OCI-LY3 (cell line): ENCODE measurements around the gene FCHSD2.

ENCODE experiments used
- H2AFZ ChIP-seq: fragments of 200-600, 300-600 bp; shearing (Covaris generic); 2 replicates; pipeline ENCODE4 v1.6.0; 2014; ENCODE audit warnings: antibody characterized with exemption, low read depth, low read length
- H3K27ac ChIP-seq: fragments of 200-600, 300-600 bp; sonication (generic); 2 replicates; pipeline ENCODE4 v1.5.1; 2014; ENCODE audit warnings: mild to moderate bottlenecking, low read length, moderate library complexity, mixed read lengths
- H3K27me3 ChIP-seq: fragments of 200-600, 300-600 bp; sonication (generic); 2 replicates; pipeline ENCODE4 v1.6.1; 2014; ENCODE audit warnings: low read depth, low read length, mixed read lengths
- H3K36me3 ChIP-seq: fragments of 200-600, 300-600 bp; sonication (generic); replicated peaks from 2 replicates; pipeline ENCODE3; 2014; ENCODE audit warnings: low read depth, low read length, mixed read lengths
- H3K4me1 ChIP-seq: fragments of 300-600, 200-600 bp; sonication (generic); 2 replicates; pipeline ENCODE4 v1.6.1; 2014; ENCODE audit warnings: low read length, mixed read lengths
- H3K4me2 ChIP-seq: fragments of 200-600, 300-600 bp; sonication (generic); 2 replicates; pipeline ENCODE4 v1.6.1; 2014; ENCODE audit warnings: low read length, mixed read lengths
- H3K4me3 ChIP-seq: fragments of 300-600, 200-600 bp; sonication (generic); 2 replicates; pipeline ENCODE4 v1.5.1; 2014; ENCODE audit warnings: antibody characterized with exemption, mild to moderate bottlenecking, low read length, moderate library complexity
- H3K79me2 ChIP-seq: fragments of 300-600, 200-600 bp; shearing (Covaris generic); 2 replicates; pipeline ENCODE4 v1.6.1; 2014; ENCODE audit warnings: mild to moderate bottlenecking, low read length, mixed read lengths
- H3K9ac ChIP-seq: fragments of 300-600, 200-600 bp; shearing (Covaris generic); 2 replicates; pipeline ENCODE4 v1.6.0; 2014; ENCODE audit warnings: mild to moderate bottlenecking, low read length, moderate library complexity
- H3K9me3 ChIP-seq: fragments of 200-600, 300-600 bp; shearing (Covaris generic); 2 replicates; pipeline ENCODE4 v1.6.1; 2014; ENCODE audit warnings: low read length, mixed read lengths; ENCODE audit not compliant: insufficient read depth
- H4K20me1 ChIP-seq: fragments of 200-600, 300-600 bp; sonication (generic); 2 replicates; pipeline ENCODE4 v1.6.1; 2016; ENCODE audit warnings: low read length, mixed read lengths; ENCODE audit not compliant: insufficient read depth
- EZH2phosphoT487 ChIP-seq: fragments of 200-600 bp; shearing (Covaris generic); IDR thresholded peaks from 2 replicates; pipeline ENCODE4 v1.6.1; 2018; ENCODE audit warnings: antibody characterized with exemption, mixed run types, low read depth
- TF ChIP-seq, protein P1 (sequence below): fragments of 200-600, 300-600 bp; sonication (generic); IDR thresholded peaks from 2 replicates; pipeline ENCODE4 v1.5.1; 2014; ENCODE audit warnings: antibody characterized with exemption, low read length, low read depth

The FCHSD2 gene

DNA sequence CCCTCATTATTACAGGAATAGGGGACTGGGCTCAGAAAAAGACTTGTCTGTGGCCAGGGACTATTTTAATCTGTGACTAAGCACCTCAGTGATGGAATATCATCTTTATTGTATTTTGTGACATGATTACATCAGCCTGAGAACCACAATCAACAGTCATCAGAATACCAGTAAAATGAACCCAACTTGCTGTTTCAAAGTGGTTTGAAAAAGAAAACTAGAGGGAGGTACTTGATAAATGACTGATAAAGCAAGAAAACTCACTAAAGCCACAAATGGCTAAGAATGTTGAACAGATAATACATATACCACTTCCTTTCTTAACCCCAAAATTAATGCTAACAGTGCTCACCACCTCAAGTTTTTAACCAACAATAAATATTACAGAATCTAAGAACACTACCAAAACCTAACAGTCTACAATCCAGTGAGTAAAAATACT is 172.2 kb downstream of the FCHSD2 start:
- H3K4me2 ChIP-seq = no peak overlapping the region

DNA sequence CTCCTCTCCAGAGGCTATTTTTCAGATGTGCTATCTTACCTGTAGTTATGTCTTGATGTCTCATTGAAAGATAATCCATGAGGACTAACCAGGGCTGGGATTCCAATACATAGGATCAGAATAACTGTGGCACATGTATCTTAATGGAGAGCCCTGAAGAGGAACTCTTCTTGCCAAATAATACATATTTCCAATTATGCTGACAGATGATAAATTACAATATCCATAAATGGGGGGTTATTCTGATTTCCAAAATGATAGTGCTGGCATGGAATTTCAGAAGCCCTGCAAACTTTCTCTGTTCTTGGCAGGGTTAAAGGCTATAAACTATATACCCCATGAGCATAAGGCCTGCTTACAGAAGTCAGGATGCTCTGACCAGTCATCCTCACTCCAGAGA is 173.7 kb downstream of the FCHSD2 start:
- Histone ChIP-seq H3K9ac (no peak overlapping the region), H3K27me3 (no peaks in the 10 kb centered on the region), H3K36me3 (peaks cover 61% of the 10 kb centered on the region), H3K4me3 (no peak overlapping the region), H4K20me1 (peaks cover 68% of the 10 kb centered on the region), H3K9me3 (no peaks in the 10 kb centered on the region), H3K27ac (no peak overlapping the region), H3K4me2 (no peak overlapping the region), H3K4me1 (peaks cover 5% of the 10 kb centered on the region; the same call in 1 of the 2 replicates), H2AFZ (no peak overlapping the region), H3K79me2 (peaks cover 86% of the 10 kb centered on the region)
- TF ChIP-seq EZH2phosphoT487 = no peak

More for the DNA sequence above, 172.2 kb downstream of the FCHSD2 start:
- H3K79me2 ChIP-seq = peaks cover 89% of the 10 kb centered on the region
- peaks cover 66% of the 10 kb centered on the region for H3K36me3 ChIP-seq
- no peaks in the 10 kb centered on the region for H3K9me3 ChIP-seq
- H3K9ac ChIP-seq = no peak overlapping the region
- peaks cover 75% of the 10 kb centered on the region for H4K20me1 ChIP-seq
- peak overlapping the region; percentile 24 for H3K27ac ChIP-seq
- H3K4me1 ChIP-seq = peaks cover 13% of the 10 kb centered on the region
- no peak overlapping the region for H2AFZ ChIP-seq
- H3K4me3 ChIP-seq = no peak overlapping the region
- TF ChIP-seq EZH2phosphoT487 = no peak
- no peaks in the 10 kb centered on the region for H3K27me3 ChIP-seq

DNA sequence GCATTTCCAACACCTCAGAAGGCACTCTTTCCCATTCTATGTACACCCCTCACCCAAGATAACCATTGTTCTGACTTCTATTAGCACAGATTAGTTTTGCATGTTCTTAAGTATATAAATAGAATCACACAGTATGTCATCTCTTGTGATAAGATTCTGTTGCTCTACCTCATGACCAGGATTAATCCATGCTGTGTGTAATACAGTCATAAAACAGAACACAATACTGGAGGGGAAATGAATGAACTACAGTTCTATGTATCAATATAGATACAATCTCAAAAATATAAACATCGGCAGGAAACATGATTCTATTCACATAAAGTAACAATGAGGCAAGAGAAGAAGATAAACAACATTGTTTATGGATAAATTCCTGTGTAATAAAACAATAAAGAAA is 176.4 kb downstream of the FCHSD2 start:
- Histone ChIP-seq H3K4me3 (no peak overlapping the region), H2AFZ (no peak overlapping the region), H3K4me2 (no peak overlapping the region), H3K27ac (no peak overlapping the region), H4K20me1 (peaks cover 57% of the 10 kb centered on the region), H3K4me1 (peaks cover 5% of the 10 kb centered on the region; the same call in 1 of the 2 replicates), H3K79me2 (peaks cover 83% of the 10 kb centered on the region), H3K36me3 (peaks cover 59% of the 10 kb centered on the region), H3K27me3 (no peaks in the 10 kb centered on the region), H3K9ac (no peak overlapping the region), H3K9me3 (no peaks in the 10 kb centered on the region)
- TF ChIP-seq, protein P1, sequence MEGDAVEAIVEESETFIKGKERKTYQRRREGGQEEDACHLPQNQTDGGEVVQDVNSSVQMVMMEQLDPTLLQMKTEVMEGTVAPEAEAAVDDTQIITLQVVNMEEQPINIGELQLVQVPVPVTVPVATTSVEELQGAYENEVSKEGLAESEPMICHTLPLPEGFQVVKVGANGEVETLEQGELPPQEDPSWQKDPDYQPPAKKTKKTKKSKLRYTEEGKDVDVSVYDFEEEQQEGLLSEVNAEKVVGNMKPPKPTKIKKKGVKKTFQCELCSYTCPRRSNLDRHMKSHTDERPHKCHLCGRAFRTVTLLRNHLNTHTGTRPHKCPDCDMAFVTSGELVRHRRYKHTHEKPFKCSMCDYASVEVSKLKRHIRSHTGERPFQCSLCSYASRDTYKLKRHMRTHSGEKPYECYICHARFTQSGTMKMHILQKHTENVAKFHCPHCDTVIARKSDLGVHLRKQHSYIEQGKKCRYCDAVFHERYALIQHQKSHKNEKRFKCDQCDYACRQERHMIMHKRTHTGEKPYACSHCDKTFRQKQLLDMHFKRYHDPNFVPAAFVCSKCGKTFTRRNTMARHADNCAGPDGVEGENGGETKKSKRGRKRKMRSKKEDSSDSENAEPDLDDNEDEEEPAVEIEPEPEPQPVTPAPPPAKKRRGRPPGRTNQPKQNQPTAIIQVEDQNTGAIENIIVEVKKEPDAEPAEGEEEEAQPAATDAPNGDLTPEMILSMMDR = no peak
- TF ChIP-seq EZH2phosphoT487 = no peak

DNA sequence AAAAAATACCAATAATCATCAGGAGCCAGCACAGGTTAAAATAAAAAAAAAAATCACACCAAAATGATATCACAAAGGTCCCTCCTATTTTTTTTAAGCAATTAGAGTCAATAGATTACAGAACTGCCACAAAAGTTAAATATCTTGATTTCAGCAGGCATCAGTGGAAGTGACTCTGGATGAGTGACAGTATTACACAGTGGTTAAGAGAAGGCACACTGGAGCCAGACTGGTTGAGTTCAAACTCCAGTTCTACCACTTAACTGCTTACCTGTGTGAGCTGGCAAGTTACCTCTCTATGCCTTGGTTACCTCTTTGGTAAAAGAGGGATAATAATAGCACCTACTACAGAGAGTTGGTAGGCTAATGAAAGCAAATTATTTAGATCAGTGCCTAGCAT is 179.4 kb downstream of the FCHSD2 start:
- H3K27ac ChIP-seq = no peak overlapping the region
- H3K4me2 ChIP-seq = no peak overlapping the region
- H3K4me3 ChIP-seq = no peak overlapping the region
- H3K27me3 ChIP-seq = no peaks in the 10 kb centered on the region
- H4K20me1 ChIP-seq = peaks cover 47% of the 10 kb centered on the region
- TF ChIP-seq EZH2phosphoT487 = no peak
- TF ChIP-seq, protein P1 = no peak
- no peaks in the 10 kb centered on the region for H3K4me1 ChIP-seq
- H3K36me3 ChIP-seq = peaks cover 58% of the 10 kb centered on the region
- H3K79me2 ChIP-seq = peaks cover 79% of the 10 kb centered on the region
- H3K9me3 ChIP-seq = no peaks in the 10 kb centered on the region
- no peak overlapping the region for H2AFZ ChIP-seq
- no peak overlapping the region for H3K9ac ChIP-seq

DNA sequence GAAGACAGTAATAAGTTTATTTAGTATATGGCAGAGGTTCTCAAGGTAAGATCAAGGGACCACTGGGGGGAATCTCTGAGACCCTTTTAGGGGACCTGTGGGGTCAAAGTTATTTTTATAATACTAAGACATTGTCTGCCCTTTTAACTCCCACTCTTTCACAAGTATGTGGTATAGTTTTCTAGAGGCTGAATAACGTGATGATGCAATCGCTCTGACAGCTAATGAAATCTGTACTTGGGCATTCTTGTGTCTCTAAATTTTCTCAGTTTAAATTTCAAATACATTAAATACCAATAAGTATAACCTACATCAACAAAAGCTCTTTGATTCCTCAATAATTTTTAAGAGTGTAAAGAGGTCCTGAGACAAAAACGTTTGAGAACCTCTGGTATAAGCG is 180.0 kb downstream of the FCHSD2 start:
- Histone ChIP-seq H3K79me2 (peaks cover 79% of the 10 kb centered on the region), H3K9me3 (no peaks in the 10 kb centered on the region), H3K4me1 (no peaks in the 10 kb centered on the region), H3K36me3 (peaks cover 63% of the 10 kb centered on the region), H3K27me3 (no peaks in the 10 kb centered on the region), H4K20me1 (peaks cover 46% of the 10 kb centered on the region), H3K4me3 (no peak overlapping the region), H3K27ac (no peak overlapping the region), H3K9ac (no peak overlapping the region), H2AFZ (no peak overlapping the region), H3K4me2 (no peak overlapping the region)
- no peak for TF ChIP-seq EZH2phosphoT487
- TF ChIP-seq, protein P1 = no peak
